Liver (tissue), 9 donors: ENCODE results near the gene NYAP1. TPM values are rescaled to one million over a fixed set of nuclear protein-coding genes. Genes with fewer than 3 reads are reported as not detected.

Experiments
- DNase-seq: peaks from one replicate; pipeline ENCODE4 v3.0.0-alpha.2; 2017; ENCODE audit warnings: low spot score
- H3K27ac ChIP-seq, 2 donors: one replicate each; pipeline ENCODE4 v1.7.0; 2013; ENCODE audit warnings: inconsistent platforms in 2 of 2, low read length in 2 of 2, control low read depth in 1 of 2, low read depth in 1 of 2, mild to moderate bottlenecking in 1 of 2
- H3K27me3 ChIP-seq, 4 donors: one replicate each; pipeline versions ENCODE4 v1.6.1 to v1.7.0; 2013; ENCODE audit warnings: low read length in 3 of 4, inconsistent platforms in 1 of 4, mild to moderate bottlenecking in 1 of 4, moderate library complexity in 1 of 4; ENCODE audit not compliant: control insufficient read depth in 4 of 4, insufficient read depth in 4 of 4
- H3K36me3 ChIP-seq, 4 donors: one replicate each; pipeline versions ENCODE4 v1.6.1 to v1.7.0; 2013; ENCODE audit warnings: low read length in 3 of 4, mild to moderate bottlenecking in 3 of 4, low read depth in 1 of 4, moderate library complexity in 1 of 4; ENCODE audit not compliant: control insufficient read depth in 4 of 4, insufficient read depth in 3 of 4
- H3K4me1 ChIP-seq, 4 donors: one replicate each; pipeline versions ENCODE4 v1.6.1 to v1.7.0; 2013; ENCODE audit warnings: low read length in 3 of 4, mild to moderate bottlenecking in 3 of 4, moderate library complexity in 1 of 4; ENCODE audit not compliant: control insufficient read depth in 4 of 4, insufficient read depth in 4 of 4
- H3K4me3 ChIP-seq, 3 donors: one replicate each; pipeline versions ENCODE4 v1.6.1 to v1.7.0; 2013; ENCODE audit warnings: low read length in 3 of 3, control low read depth in 1 of 3, low read depth in 1 of 3, mild to moderate bottlenecking in 1 of 3
- H3K9ac ChIP-seq, 2 donors: one replicate each; pipeline ENCODE4 v1.7.0; 2013; ENCODE audit warnings: low read length in 2 of 2, mild to moderate bottlenecking in 2 of 2, moderate library complexity in 2 of 2, control low read depth in 1 of 2, low read depth in 1 of 2
- H3K9me3 ChIP-seq, 4 donors: one replicate each; pipeline versions ENCODE4 v1.6.1 to v1.7.0; 2013; ENCODE audit warnings: low read length in 3 of 4; ENCODE audit not compliant: control insufficient read depth in 4 of 4
- FOXA2 ChIP-seq: IDR thresholded peaks from 2 replicates; pipeline ENCODE4 v1.6.1; 2016; ENCODE audit warnings: antibody characterized with exemption
- GABPA ChIP-seq, 2 donors: IDR thresholded peaks in 1 of 2; conservative IDR thresholded peaks in 1 of 2; 2 replicates each; pipeline ENCODE4 v1.6.1; 2016; ENCODE audit warnings: antibody characterized with exemption in 2 of 2, mild to moderate bottlenecking in 1 of 2, moderate library complexity in 1 of 2
- HNF4A ChIP-seq, 2 donors: conservative IDR thresholded peaks; 2 replicates each; pipeline ENCODE4 v1.6.1; 2016; ENCODE audit warnings: antibody characterized with exemption in 2 of 2, mild to moderate bottlenecking in 2 of 2
- HNF4G ChIP-seq: IDR thresholded peaks from 2 replicates; pipeline ENCODE4 v1.6.1; 2016; ENCODE audit warnings: antibody characterized with exemption
- JUND ChIP-seq, 2 donors: IDR thresholded peaks; 2 replicates each; pipeline ENCODE4 v1.6.1; 2016; ENCODE audit warnings: antibody characterized with exemption in 2 of 2
- NR2F2 ChIP-seq: IDR thresholded peaks from 2 replicates; pipeline ENCODE4 v1.6.1; 2016; ENCODE audit warnings: antibody characterized with exemption
- RAD21 ChIP-seq, 2 donors: IDR thresholded peaks; 2 replicates each; pipeline ENCODE4 v1.6.1; 2016; ENCODE audit warnings: antibody characterized with exemption in 2 of 2, mild to moderate bottlenecking in 2 of 2
- RXRA ChIP-seq, 2 donors: IDR thresholded peaks; 2 replicates each; pipeline ENCODE4 v1.6.1; 2017 to 2018; ENCODE audit warnings: antibody characterized with exemption in 2 of 2, mild to moderate bottlenecking in 1 of 2
- SP1 ChIP-seq: IDR thresholded peaks from 2 replicates; pipeline ENCODE4 v1.6.1; 2018; ENCODE audit warnings: antibody characterized with exemption, mild to moderate bottlenecking
- TAF1 ChIP-seq: conservative IDR thresholded peaks from 2 replicates; pipeline ENCODE4 v1.6.1; 2016; ENCODE audit warnings: antibody characterized with exemption, mild to moderate bottlenecking
- YY1 ChIP-seq: IDR thresholded peaks from 2 replicates; pipeline ENCODE4 v1.6.1; 2016; ENCODE audit warnings: antibody characterized with exemption, mild to moderate bottlenecking
- WGBS: extraction: QIAGEN DNeasy Blood & Tissue Kit; methylation state at CpG from one replicate; pipeline ENCODE4 v1.1.7; 2013; 5-methylcytosine and 5-hydroxymethylcytosine counted together
- polyA plus RNA-seq, 2 donors: library from polyadenylated mRNA; stranded (reverse) in 1 of 2; unstranded in 1 of 2; fragments of 200-250 nt in 1 of 2; fragments of >200 nt in 1 of 2; fragmentation: Nextera tagmentation in 1 of 2; extraction: Ambion mirVana in 1 of 2; gene quantifications; one replicate each; pipeline versions ENCODE4 v1.2.1 to v1.2.3, GENCODE V29; 2013 to 2015
- total RNA-seq, 2 donors: library from RNA; depleted of rRNA; stranded (reverse); fragments of >200 nt; gene quantifications; one replicate each; pipeline ENCODE4 v1.2.3, GENCODE V29; 2014
- TF ChIP-seq, protein P1 (sequence below): IDR thresholded peaks from 2 replicates; pipeline ENCODE4 v1.6.1; 2016; ENCODE audit warnings: antibody characterized with exemption
- TF ChIP-seq, protein P2 (sequence below): IDR thresholded peaks from 2 replicates; pipeline ENCODE4 v1.6.1; 2016; ENCODE audit warnings: antibody characterized with exemption, mild to moderate bottlenecking
- TF ChIP-seq, protein P3 (sequence below): IDR thresholded peaks from 2 replicates; pipeline ENCODE4 v1.6.1; 2016; ENCODE audit warnings: antibody characterized with exemption
- TF ChIP-seq, protein P4 (sequence below): IDR thresholded peaks from 2 replicates; pipeline ENCODE4 v1.6.1; 2016; ENCODE audit warnings: antibody characterized with exemption
- TF ChIP-seq, protein P5 (sequence below): fragments of 150-350 bp; IDR thresholded peaks from 2 replicates; pipeline ENCODE4 v1.5.1; 2017; ENCODE audit warnings: improper control_type of control experiment, low read depth, low read length; ENCODE audit not compliant: missing input control
- donor health status: healthy.
- donor health status: healthy.
- donor health status: healthy.
- donor health status: healthy.
- donor health status: healthy.

The NYAP1 gene
- total and polyA plus RNA-seq, 4 donors = 0.08 to 0.29 (median 0.09) TPM; not detected in 1

DNA sequence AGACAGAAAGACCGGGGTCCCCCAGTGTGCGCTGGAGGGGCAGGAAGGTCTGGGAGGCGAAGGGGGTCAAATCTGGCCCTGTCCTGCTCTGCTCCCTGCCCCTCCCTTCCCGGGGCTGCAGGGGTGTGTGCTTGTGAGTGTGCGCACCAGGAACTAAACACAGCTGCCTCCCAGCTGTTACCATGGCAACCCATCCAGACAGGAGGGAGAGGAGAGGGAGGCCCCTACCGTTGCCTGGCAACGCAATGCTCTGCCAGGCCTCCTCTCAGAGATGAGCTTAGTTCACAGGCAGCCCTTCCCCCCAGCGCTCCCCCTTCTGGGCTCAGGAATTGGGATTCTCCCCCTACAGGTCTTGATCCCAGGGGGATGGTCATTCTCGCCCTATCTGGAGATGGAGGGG, 6.1 kb downstream of the NYAP1 start:
- Histone ChIP-seq H3K36me3 (no peaks in the 10 kb centered on the region), H3K27ac (no peak overlapping the region), H3K27me3 (no peaks in the 10 kb centered on the region), H3K9me3 (no peaks in the 10 kb centered on the region), H3K9ac (no peak overlapping the region), H3K4me3 (no peak overlapping the region), H3K4me1 (peaks cover 0 to 6% (median 4%) of the 10 kb centered on the region in 4 donors)
- WGBS = 68% methylated on average over 9 of the region's 9 CpGs
- peak; percentile 52 for DNase-seq
- TF ChIP-seq RXRA (IDR thresholded peaks at IDR 0.05) = no peak
- TF ChIP-seq, protein P1, sequence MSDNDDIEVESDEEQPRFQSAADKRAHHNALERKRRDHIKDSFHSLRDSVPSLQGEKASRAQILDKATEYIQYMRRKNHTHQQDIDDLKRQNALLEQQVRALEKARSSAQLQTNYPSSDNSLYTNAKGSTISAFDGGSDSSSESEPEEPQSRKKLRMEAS = no peak
- no peak for TF ChIP-seq TAF1

DNA sequence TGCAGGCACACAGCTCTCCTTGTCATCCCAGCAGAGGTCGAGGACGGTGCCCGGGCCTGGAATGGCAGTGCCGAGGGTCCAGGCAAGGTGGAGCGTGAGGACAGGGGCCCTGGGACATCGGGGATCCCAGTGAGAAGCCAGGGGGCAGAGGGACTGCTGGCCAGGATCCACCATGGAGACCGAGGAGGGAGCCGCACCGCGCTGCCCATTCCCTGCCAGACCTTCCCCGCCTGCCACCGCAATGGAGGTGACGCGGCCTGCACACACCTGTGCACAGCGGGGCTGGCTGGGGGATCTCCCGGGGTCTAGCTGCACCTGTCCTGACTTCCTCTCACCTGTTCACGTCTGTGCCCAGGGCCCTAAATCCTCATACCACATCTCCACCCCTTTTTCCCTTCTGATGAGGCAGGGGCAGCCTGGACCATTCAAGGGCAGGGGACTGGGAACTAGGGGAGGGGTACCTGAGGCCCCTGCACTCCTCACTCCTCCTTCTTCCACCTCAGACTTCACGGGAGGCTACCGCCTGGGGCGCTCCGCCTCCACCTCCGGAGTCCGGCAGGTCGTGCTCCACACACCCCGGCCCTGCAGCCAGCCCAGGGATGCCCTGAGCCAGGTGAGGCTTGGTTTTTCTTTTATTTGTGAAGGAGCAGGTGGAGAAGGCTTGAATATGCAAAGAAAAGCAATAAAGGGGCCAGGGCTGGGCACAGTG, 6.9 kb downstream of the NYAP1 start:
- Histone ChIP-seq H3K9me3 (no peaks in the 10 kb centered on the region), H3K4me3 (no peak overlapping the region), H3K4me1 (peaks cover 0 to 6% (median 3%) of the 10 kb centered on the region in 4 donors), H3K27ac (no peak overlapping the region), H3K36me3 (no peaks in the 10 kb centered on the region), H3K9ac (no peak overlapping the region), H3K27me3 (no peaks in the 10 kb centered on the region)
- DNase-seq = no peak
- TF ChIP-seq SP1 (no peak), JUND (IDR thresholded peaks at IDR 0.05) (no peak), HNF4A (conservative IDR thresholded peaks at IDR 0.05) (no peak), NR2F2 (no peak), YY1 (no peak)
- TF ChIP-seq, protein P2, sequence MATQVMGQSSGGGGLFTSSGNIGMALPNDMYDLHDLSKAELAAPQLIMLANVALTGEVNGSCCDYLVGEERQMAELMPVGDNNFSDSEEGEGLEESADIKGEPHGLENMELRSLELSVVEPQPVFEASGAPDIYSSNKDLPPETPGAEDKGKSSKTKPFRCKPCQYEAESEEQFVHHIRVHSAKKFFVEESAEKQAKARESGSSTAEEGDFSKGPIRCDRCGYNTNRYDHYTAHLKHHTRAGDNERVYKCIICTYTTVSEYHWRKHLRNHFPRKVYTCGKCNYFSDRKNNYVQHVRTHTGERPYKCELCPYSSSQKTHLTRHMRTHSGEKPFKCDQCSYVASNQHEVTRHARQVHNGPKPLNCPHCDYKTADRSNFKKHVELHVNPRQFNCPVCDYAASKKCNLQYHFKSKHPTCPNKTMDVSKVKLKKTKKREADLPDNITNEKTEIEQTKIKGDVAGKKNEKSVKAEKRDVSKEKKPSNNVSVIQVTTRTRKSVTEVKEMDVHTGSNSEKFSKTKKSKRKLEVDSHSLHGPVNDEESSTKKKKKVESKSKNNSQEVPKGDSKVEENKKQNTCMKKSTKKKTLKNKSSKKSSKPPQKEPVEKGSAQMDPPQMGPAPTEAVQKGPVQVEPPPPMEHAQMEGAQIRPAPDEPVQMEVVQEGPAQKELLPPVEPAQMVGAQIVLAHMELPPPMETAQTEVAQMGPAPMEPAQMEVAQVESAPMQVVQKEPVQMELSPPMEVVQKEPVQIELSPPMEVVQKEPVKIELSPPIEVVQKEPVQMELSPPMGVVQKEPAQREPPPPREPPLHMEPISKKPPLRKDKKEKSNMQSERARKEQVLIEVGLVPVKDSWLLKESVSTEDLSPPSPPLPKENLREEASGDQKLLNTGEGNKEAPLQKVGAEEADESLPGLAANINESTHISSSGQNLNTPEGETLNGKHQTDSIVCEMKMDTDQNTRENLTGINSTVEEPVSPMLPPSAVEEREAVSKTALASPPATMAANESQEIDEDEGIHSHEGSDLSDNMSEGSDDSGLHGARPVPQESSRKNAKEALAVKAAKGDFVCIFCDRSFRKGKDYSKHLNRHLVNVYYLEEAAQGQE = no peak
- 93% methylated on average over 25 of the region's 25 CpGs for WGBS

DNA sequence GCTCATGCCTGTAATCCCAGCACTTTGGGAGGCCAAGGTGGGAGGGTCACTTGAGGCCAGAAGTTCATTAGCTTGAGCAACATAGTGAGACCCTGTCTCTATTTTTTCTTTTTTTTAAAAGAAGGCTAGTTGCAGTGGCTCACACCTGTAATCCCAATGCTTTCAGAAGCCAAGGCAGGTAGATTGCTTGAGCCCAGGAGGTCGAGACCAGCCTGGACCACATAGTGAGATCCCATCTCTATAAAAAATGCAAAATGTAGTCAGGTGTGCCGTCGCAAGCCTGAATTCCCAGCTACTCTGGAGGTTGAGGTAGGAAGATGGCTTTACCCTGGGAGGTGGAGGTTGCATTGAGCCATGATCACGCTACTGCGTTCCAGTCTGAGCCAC, 7.5 kb downstream of the NYAP1 start:
- no peaks in the 10 kb centered on the region for H3K36me3 ChIP-seq
- peaks cover 0 to 6% (median 3%) of the 10 kb centered on the region in 4 donors for H3K4me1 ChIP-seq
- no peak overlapping the region for H3K9ac ChIP-seq
- H3K9me3 ChIP-seq = no peaks in the 10 kb centered on the region
- WGBS = 98% methylated on average over 5 of the region's 5 CpGs
- DNase-seq = no peak
- H3K4me3 ChIP-seq = no peak overlapping the region
- H3K27ac ChIP-seq = no peak overlapping the region
- H3K27me3 ChIP-seq = no peaks in the 10 kb centered on the region
- TF ChIP-seq, protein P3, sequence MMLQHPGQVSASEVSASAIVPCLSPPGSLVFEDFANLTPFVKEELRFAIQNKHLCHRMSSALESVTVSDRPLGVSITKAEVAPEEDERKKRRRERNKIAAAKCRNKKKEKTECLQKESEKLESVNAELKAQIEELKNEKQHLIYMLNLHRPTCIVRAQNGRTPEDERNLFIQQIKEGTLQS = no peak
- TF ChIP-seq YY1 (no peak), GABPA (IDR thresholded peaks at IDR 0.05 in 1 of 2, conservative IDR thresholded peaks at IDR 0.05 in 1 of 2) (no peak), HNF4G (no peak), TAF1 (no peak), RAD21 (IDR thresholded peaks at IDR 0.05) (no peak), FOXA2 (no peak), SP1 (no peak), HNF4A (conservative IDR thresholded peaks at IDR 0.05) (no peak), RXRA (IDR thresholded peaks at IDR 0.05) (no peak)
- TF ChIP-seq, protein P2 = no peak
- TF ChIP-seq, protein P4, sequence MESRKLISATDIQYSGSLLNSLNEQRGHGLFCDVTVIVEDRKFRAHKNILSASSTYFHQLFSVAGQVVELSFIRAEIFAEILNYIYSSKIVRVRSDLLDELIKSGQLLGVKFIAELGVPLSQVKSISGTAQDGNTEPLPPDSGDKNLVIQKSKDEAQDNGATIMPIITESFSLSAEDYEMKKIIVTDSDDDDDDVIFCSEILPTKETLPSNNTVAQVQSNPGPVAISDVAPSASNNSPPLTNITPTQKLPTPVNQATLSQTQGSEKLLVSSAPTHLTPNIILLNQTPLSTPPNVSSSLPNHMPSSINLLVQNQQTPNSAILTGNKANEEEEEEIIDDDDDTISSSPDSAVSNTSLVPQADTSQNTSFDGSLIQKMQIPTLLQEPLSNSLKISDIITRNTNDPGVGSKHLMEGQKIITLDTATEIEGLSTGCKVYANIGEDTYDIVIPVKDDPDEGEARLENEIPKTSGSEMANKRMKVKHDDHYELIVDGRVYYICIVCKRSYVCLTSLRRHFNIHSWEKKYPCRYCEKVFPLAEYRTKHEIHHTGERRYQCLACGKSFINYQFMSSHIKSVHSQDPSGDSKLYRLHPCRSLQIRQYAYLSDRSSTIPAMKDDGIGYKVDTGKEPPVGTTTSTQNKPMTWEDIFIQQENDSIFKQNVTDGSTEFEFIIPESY = no peak
- TF ChIP-seq, protein P5, sequence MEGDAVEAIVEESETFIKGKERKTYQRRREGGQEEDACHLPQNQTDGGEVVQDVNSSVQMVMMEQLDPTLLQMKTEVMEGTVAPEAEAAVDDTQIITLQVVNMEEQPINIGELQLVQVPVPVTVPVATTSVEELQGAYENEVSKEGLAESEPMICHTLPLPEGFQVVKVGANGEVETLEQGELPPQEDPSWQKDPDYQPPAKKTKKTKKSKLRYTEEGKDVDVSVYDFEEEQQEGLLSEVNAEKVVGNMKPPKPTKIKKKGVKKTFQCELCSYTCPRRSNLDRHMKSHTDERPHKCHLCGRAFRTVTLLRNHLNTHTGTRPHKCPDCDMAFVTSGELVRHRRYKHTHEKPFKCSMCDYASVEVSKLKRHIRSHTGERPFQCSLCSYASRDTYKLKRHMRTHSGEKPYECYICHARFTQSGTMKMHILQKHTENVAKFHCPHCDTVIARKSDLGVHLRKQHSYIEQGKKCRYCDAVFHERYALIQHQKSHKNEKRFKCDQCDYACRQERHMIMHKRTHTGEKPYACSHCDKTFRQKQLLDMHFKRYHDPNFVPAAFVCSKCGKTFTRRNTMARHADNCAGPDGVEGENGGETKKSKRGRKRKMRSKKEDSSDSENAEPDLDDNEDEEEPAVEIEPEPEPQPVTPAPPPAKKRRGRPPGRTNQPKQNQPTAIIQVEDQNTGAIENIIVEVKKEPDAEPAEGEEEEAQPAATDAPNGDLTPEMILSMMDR = no peak
